Mucosa of descending colon (tissue), 3 donors: ENCODE data around the gene CNTLN. TPM values are rescaled to one million over a fixed set of nuclear protein-coding genes. Genes with fewer than 3 reads are reported as not detected.

Experiments
- ATAC-seq: fragments of 200-7000 bp; cut with Tn5 transposase; one replicate; pipeline ENCODE4 v1.9.1; 2020; ENCODE audit warnings: mild to moderate bottlenecking, moderate library complexity
- DNase-seq, 3 donors: peaks; one replicate each; pipeline ENCODE4 v3.0.0-alpha.2; 2020
- H3K36me3 ChIP-seq: fragments of 200-600 bp; one replicate; pipeline ENCODE4 v1.8.0; 2021; ENCODE audit warnings: low read depth, mild to moderate bottlenecking
- H3K4me1 ChIP-seq: fragments of 200-600 bp; one replicate; pipeline ENCODE4 v1.8.0; 2021; ENCODE audit warnings: low read depth, mild to moderate bottlenecking
- H3K4me3 ChIP-seq: fragments of 200-600 bp; one replicate; pipeline ENCODE4 v1.8.0; 2021; ENCODE audit warnings: mild to moderate bottlenecking
- H3K9me3 ChIP-seq: fragments of 200-600 bp; one replicate; pipeline ENCODE4 v1.8.0; 2021; ENCODE audit warnings: mild to moderate bottlenecking
- CTCF ChIP-seq: fragments of 200-600 bp; IDR thresholded peaks from one replicate; pipeline ENCODE4 v1.8.0; 2022; ENCODE audit warnings: antibody characterized with exemption, mild to moderate bottlenecking
- intact Hi-C, 2 donors: fragments of 100-400 bp; cut with DNase I in 1 of 2; cut with micrococcal nuclease in 1 of 2; formaldehyde crosslinking; loops; one replicate each; pipeline versions ENCODE4 v1.11.0 to v1.11.1; 2022; cut with DNase I, micrococcal nuclease
- total RNA-seq, 3 donors: library from RNA; stranded (reverse); fragmentation: NEBNext Ultra II Directional in 2 of 3; extraction: Animal tissue kit (Norgen Biotek cat#: 25700) in 2 of 3; gene quantifications; one replicate each; pipeline versions ENCODE4 v1.2.1 to v1.2.4, GENCODE V29; 2021 to 2023
- donor health status: DM: no; HTN: no; CAD: no; lungs with moderate emphysema.
- donor health status: DM: no; HTN: no; CAD: no.
- donor health status: DM: no; HTN: yes; CAD: no.

The CNTLN gene
- total RNA-seq, 3 donors from 2014 or later = 1.5 to 9.8 (median 4.1) TPM

GRCh38 chr9:17401858-17402257 is 267.0 kb downstream of the CNTLN start:
- Histone ChIP-seq H3K4me3 (no peak overlapping the region), H3K36me3 (no peaks in the 10 kb centered on the region), H3K4me1 (no peaks in the 10 kb centered on the region), H3K9me3 (no peaks in the 10 kb centered on the region)
- ATAC-seq (no peak), DNase-seq (no peak)
- TF ChIP-seq CTCF = no peak
- intact Hi-C loops = no loop called here

- ATAC-seq (no peak), DNase-seq (no peak)
- H3K4me1 ChIP-seq = no peaks in the 10 kb centered on the region
- no peaks in the 10 kb centered on the region for H3K36me3 ChIP-seq
- no peak for TF ChIP-seq CTCF
- H3K9me3 ChIP-seq = no peaks in the 10 kb centered on the region
- intact Hi-C loops = no loop called here
- no peak overlapping the region for H3K4me3 ChIP-seq
Measured at GRCh38 chr9:17402309-17402708, 267.5 kb downstream of the CNTLN start.

GRCh38 chr9:17403539-17403938 is 268.7 kb downstream of the CNTLN start:
- Histone ChIP-seq H3K36me3 (no peaks in the 10 kb centered on the region), H3K9me3 (no peaks in the 10 kb centered on the region), H3K4me1 (no peaks in the 10 kb centered on the region), H3K4me3 (no peak overlapping the region)
- ATAC-seq (no peak), DNase-seq (no peak)
- no peak for TF ChIP-seq CTCF
- intact Hi-C loops = no loop called here

- ATAC-seq (no peak), DNase-seq (no peak)
- no peak for TF ChIP-seq CTCF
- Histone ChIP-seq H3K9me3 (no peaks in the 10 kb centered on the region), H3K4me1 (no peaks in the 10 kb centered on the region), H3K36me3 (no peaks in the 10 kb centered on the region), H3K4me3 (no peak overlapping the region)
- intact Hi-C loops = no loop called here
Measured at GRCh38 chr9:17414986-17415385, 280.1 kb downstream of the CNTLN start.

- H3K4me3 ChIP-seq = no peak overlapping the region
- no peaks in the 10 kb centered on the region for H3K9me3 ChIP-seq
- peak; percentile 83 for ATAC-seq
- no peak for TF ChIP-seq CTCF
- intact Hi-C loops = no loop called here
- no peaks in the 10 kb centered on the region for H3K36me3 ChIP-seq
- DNase-seq = peak in 2 of 3 donors; percentile 25 to 41
- H3K4me1 ChIP-seq = no peaks in the 10 kb centered on the region
Measured at GRCh38 chr9:17422994-17423680, 288.3 kb downstream of the CNTLN start.

- ATAC-seq = no peak
- no peak overlapping the region for H3K4me3 ChIP-seq
- H3K9me3 ChIP-seq = no peaks in the 10 kb centered on the region
- intact Hi-C loops = no loop called here
- TF ChIP-seq CTCF = no peak
- no peaks in the 10 kb centered on the region for H3K4me1 ChIP-seq
- no peaks in the 10 kb centered on the region for H3K36me3 ChIP-seq
- no peak for DNase-seq
Measured at GRCh38 chr9:17423681-17424011, 288.8 kb downstream of the CNTLN start.
